ENCODE measurements around the gene ADK.
"Not testable (repeated sequence)": the region's sequence is repeated elsewhere in the genome, so short reads cannot be mapped to it uniquely, and the experiment has no call there.

Gene ADK

DNA sequence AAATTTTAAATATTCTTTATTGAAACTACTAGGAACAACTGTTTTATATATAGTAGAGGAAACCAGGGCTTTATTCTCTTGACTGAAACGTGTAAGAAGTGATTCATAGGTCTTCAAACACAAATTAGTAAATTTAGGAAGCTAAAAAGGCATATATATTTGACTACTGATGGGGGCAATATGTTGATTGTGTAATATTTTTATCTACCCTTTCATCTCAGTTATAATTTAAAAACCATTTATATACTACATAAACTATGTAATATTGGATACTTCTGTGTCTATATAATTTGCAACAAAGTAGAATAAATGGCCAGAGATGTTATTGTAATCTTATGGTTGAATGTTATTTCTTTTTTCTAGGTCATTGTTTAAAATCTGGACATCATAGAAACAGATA is 406.1 kb downstream of the ADK start:
- DNase-seq (ENCODE audit: low read depth), result no peak

DNA sequence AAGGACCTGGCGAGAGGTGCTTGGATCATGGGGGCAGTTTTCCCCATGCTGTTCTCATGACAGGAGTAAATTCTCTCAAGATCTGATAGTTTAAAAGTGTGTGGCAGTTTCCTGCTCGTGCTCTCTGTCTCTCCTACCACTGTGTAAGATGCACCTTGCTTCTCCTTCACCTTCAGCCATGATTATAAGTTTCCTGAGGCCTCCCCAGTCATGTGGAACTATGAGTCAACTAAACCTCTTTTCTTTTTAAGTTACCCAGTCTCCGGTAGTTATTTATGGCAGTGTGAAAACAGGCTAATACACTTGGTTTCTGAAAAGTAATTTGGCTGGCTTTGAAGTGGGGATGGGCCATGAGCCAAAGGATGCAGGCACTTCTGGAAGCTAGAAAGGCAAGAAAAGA is 407.4 kb downstream of the ADK start:
- DNase-seq (ENCODE audit: low read depth), result no peak

- DNase-seq (ENCODE audit: low read depth), result no peak
Observed at GRCh38 chr10:74558897-74559296, 407.9 kb downstream of the ADK start.

DNA sequence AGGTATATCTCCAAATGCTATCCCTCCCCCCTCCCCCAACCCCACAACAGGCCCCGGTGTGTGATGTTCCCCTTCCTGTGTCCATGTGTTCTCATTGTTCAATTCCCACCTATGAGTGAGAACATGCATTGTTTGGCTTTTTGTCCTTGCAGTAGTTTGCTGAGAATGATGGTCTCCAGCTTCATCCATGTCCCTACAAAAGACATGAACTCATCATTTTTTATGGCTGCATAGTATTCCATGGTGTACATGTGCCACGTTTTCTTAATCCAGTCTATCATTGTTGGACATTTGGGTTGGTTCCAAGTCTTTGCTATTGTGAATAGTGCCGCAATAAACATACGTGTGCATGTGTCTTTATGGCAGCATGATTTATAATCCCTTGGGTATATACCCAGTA is 417.9 kb downstream of the ADK start:
- DNase-seq (ENCODE audit: low read depth), result not testable (repeated sequence)

DNA sequence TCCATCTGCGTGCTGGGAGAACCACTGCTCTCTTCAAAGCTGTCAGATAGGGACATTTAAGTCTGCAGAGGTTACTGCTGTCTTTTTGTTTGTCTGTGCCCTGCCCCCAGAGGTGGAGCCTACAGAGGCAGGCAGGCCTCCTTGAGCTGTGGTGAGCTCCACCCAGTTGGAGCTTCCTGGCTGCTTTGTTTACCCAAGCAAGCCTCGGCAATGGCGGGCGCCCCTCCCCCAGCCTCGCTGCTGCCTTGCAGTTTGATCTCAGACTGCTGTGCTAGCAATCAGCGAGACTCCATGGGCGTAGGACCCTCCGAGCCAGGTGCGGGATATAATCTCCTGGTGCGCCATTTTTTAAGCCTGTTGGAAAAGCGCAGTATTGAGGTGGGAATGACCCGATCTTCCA is 422.5 kb downstream of the ADK start:
- DNase-seq (ENCODE audit: low read depth), result not testable (repeated sequence)

DNA sequence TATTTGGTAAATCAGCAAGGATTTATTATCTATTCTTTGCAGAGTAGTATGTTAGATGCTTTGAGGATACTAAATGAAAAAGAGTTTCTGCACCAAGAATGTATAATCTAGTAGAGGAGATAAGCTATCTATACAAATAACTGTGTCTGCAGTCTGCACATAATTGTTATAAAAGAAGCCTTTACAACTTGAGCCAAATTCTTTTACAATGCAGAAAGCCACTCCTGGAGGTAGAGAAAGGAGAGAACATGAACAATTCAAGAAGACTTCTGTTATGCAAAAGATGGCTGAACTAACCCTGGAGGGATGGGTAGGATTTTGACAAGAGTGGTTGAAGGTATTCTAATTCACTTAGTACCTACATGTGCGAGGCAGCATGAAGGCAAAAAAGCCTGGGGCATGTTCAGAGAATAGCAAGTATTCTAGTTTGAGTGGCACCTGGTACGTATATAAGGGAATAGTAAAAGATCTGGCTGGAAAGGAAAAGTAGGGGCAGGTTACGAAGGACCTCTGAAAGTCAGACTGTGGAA is 424.2 kb downstream of the ADK start:
- no peak for DNase-seq (ENCODE audit: low read depth)

GRCh38 chr10:74575912-74576311 is 424.9 kb downstream of the ADK start:
- DNase-seq (ENCODE audit: low read depth), result no peak

GRCh38 chr10:74576586-74576985 is 425.6 kb downstream of the ADK start:
- DNase-seq (ENCODE audit: low read depth), result no peak

DNA sequence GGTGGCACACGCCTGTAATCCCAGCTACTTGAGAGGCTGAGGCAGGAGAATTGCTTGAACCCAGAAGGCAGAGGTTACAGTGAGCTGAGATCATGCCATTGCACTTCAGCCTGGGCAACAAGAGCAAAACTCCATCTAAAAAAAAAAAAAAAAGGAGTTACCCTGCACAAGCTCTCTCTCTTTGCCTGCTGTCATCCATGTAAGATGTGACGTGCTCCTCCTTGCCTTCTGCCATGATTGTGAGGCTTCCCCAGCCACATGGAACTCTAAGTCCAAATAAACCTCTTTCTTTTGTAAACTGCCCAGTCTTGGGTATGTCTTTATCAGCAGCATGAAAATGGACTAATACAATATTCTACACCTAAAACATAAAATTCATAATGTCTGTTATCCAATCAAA is 429.4 kb downstream of the ADK start:
- not testable (repeated sequence) for DNase-seq (ENCODE audit: low read depth)

DNA sequence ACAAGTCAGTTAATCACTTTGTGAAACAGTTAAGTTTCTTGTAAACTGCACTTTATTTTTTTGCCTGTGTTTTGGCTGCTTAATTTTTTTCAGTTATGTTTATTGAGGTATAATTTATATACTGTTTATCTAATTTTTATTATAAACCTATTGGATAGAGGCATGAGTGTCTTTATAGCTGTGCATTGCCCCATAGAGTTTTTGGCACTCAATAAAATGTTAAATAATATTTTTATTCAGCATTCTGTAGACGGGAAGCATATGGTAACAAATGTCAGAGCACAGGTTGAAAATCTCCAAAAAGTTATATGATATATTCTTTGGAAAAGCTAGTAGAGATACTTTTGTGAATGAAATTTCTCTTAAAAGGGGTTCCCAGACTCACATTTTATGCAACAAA is 431.5 kb downstream of the ADK start:
- DNase-seq (ENCODE audit: low read depth), result no peak

- no peak for DNase-seq (ENCODE audit: low read depth)
Observed at GRCh38 chr10:74585231-74586087, 434.4 kb downstream of the ADK start.

DNA sequence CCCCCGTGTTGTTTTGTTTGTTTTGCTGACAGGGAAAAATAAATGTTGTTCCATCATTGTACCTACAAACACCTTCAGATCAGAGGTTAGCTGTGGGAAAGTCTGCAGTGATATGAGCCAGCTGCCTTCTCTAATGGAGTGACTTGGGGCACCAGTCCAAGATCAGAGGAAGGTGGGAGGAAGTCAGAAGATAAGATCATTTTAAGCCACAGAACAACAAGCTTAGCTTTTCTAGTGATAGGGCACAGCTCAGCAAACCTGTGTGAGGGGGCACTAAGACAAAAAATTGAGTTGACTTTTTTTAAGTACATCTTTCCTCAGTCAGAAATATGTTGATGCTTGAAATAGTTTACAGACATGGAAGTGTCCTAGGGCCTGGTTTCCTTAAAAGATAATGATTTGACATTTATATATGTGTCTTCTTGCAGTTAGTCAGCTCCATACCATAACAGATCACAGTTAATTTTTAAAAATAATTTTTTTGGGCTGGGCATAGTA is 435.1 kb downstream of the ADK start:
- DNase-seq (ENCODE audit: low read depth), result peak; percentile 48

DNA sequence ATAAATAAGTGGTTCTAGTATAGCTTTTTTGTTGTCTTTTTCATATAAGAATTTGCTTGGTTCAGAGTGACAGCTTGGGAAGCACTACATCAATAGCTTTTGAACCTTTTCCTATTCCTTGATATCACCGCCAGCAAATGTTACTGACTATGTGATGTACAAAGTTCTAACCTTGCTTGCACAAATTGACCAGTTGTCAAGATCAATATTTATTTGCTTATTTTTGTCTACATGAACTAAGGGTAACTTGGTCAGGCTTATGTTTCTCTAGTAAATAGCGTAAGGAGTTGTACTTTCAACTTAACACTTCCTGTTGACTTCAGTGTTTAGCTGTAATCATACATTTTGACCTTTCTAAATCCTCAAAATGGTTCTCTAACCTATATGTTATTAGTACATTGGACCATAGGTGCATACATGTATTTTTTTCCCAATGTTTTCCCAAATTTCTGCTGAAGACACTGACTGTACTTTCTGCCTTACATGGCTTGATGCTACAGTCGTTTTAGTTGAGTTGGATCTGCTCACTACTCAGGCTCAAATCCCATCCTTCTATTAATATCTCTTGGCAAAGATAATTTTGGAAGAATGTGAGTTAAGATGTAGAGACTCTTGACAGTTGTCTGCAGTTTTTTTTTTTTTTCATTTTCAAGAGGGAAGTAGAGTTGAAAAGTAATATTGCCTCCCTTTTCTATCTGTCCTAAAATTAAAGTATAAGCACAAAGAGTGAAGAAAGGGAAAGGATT is 436.3 kb downstream of the ADK start:
- no peak for DNase-seq (ENCODE audit: low read depth)

- DNase-seq (ENCODE audit: low read depth), result peak; percentile 92
Observed at GRCh38 chr10:74589226-74589673, 438.2 kb downstream of the ADK start.

DNA sequence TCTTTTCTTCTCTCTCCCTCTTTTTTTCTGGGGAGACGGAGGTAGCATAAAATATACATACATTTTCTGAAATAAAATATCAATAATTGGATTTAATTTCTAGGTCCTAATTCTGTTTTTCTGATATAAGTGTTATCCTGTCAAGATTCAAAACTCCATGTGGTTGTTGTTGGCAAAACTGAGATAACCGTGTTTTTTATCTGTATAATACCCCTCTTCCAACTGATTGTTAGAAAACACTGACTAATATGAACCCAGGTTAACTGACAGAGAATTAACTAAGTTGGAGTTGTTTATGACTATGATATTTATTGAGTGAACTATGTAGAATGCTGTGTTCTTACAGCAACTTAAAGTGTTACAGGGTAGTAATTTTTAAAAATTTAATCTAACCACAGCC is 438.8 kb downstream of the ADK start:
- no peak for DNase-seq (ENCODE audit: low read depth)

DNA sequence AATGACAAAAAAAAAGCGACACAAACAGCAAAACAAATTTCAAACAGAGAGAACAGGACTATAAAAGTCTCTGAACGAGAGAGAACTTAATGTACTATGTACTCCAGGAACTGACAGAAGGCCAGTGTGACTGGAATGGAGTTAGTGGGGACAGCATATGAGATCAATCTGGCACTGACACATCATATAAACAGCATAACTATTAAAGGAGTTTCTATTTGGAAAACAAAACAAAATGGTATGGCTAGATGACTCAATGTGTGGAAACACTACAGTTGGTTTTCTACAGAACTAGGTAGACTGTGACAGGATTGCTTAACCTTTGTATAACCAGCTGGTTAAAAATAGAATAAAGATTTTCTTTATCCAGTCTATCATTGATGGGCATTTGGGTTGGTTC is 442.4 kb downstream of the ADK start:
- DNase-seq (ENCODE audit: low read depth), result no peak

DNA sequence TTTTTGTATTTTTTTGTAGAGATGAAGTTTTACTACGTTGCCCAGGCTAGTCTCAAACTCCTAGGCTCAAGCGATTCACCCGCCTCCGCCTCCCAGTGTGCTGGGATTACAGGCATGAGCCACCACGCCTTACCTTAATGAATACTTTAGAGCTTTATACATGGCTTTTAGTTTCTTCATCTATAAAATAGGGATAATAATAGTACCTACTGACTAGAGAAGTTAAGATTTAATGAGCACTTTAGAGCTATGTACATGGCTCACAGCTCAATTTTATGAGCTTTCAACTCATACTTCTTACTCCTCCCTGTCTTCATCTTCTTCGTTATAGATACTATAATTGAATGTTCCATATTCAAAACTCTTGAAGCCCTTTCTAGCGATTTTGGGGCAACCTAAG is 445.7 kb downstream of the ADK start:
- DNase-seq (ENCODE audit: low read depth), result no peak

DNA sequence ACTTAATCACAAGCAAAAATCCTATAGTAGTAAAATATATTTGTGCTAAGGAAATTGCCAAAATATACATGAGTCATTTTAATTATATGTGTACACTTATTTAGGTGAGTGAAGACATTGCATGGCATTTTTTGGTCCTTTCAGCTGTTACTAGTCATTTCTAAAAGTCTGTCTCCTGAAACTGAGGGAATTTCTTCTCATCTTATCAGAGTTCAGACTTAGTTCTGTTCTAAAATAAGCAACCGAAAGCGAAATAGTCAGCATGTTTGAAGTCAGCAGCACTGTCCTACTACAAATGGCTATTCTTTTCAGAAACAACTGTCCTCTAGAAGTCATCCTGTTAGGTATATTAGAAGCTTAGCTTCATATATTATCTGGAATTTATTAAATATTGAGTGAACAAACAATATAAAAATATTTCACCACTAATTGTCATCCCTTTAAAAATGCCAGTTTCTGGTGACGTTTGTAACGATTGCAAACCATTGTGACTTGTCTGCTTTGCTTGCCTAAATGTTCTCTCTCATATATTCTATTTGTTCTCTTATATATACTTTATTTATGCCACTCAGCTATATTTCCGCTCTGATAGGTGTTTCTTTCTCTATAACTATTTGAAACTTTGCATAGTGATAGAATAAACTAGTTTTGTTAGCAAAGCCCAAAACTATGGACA is 448.0 kb downstream of the ADK start:
- no peak for DNase-seq (ENCODE audit: low read depth)

GRCh38 chr10:74599672-74600071 is 448.7 kb downstream of the ADK start:
- DNase-seq (ENCODE audit: low read depth), result no peak

- DNase-seq (ENCODE audit: low read depth), result no peak
Observed at GRCh38 chr10:74600170-74600569, 449.1 kb downstream of the ADK start.

- DNase-seq (ENCODE audit: low read depth), result no peak
Observed at GRCh38 chr10:74602576-74602975, 451.6 kb downstream of the ADK start.

GRCh38 chr10:74610299-74610698 is 459.3 kb downstream of the ADK start:
- DNase-seq (ENCODE audit: low read depth), result no peak
